Heart left ventricle (tissue), 16 donors: ENCODE data around the gene MACIR. TPM values are rescaled to one million over a fixed set of nuclear protein-coding genes. Genes with fewer than 3 reads are reported as not detected.

Experiments used
- ATAC-seq, 4 donors: fragments of 200-7000 bp; cut with Tn5 transposase; one replicate each; pipeline ENCODE4 v1.9.1; 2020 to 2022; ENCODE audit warnings: moderate library complexity in 4 of 4, mild to moderate bottlenecking in 3 of 4, moderate number of reproducible peaks in 1 of 4
- DNase-seq, 5 donors: peaks; one replicate each; pipeline ENCODE4 v3.0.0-alpha.2; 2020
- H3K27ac ChIP-seq, 12 donors: fragments of 200-600 bp; sonication (generic) in 4 of 12; one replicate each; pipeline versions ENCODE4 v1.5.0 to v1.8.0; 2016 to 2022; ENCODE audit warnings: mild to moderate bottlenecking in 2 of 12
- H3K27me3 ChIP-seq, 9 donors: fragments of 200-600 bp; sonication (generic) in 2 of 9; one replicate each; pipeline versions ENCODE4 v1.5.1 to v1.8.0; 2016 to 2022; ENCODE audit warnings: mild to moderate bottlenecking in 3 of 9
- H3K36me3 ChIP-seq, 9 donors: fragments of 200-600 bp; sonication (generic) in 2 of 9; one replicate each; pipeline versions ENCODE4 v1.5.0 to v1.8.0; 2018 to 2022; ENCODE audit warnings: mild to moderate bottlenecking in 2 of 9
- H3K4me1 ChIP-seq, 12 donors: fragments of 200-600 bp; sonication (generic) in 4 of 12; one replicate each; pipeline versions ENCODE4 v1.5.0 to v1.8.0; 2016 to 2022; ENCODE audit warnings: mild to moderate bottlenecking in 3 of 12
- H3K4me3 ChIP-seq, 12 donors: fragments of 200-600 bp; sonication (generic) in 4 of 12; one replicate each; pipeline versions ENCODE4 v1.5.0 to v1.8.0; 2017 to 2022; ENCODE audit warnings: mild to moderate bottlenecking in 9 of 12, moderate library complexity in 4 of 12
- H3K9me3 ChIP-seq, 12 donors: fragments of 200-600 bp; sonication (generic) in 4 of 12; one replicate each; pipeline versions ENCODE4 v1.5.0 to v1.8.0; 2016 to 2022; ENCODE audit warnings: mild to moderate bottlenecking in 1 of 12
- CTCF ChIP-seq, 12 donors: fragments of 200-600 bp; sonication (generic) in 4 of 12; IDR thresholded peaks; one replicate each; pipeline versions ENCODE4 v1.5.0 to v1.8.0; 2018 to 2022; ENCODE audit warnings: antibody characterized with exemption in 12 of 12, mild to moderate bottlenecking in 5 of 12
- POLR2A ChIP-seq, 2 donors: fragments of 450-650 bp; IDR thresholded peaks; one replicate each; pipeline ENCODE4 v1.6.1; 2017; ENCODE audit warnings: antibody characterized with exemption in 2 of 2, mild to moderate bottlenecking in 2 of 2, moderate library complexity in 2 of 2
- WGBS, 4 donors: extraction: QIAGEN DNeasy Blood & Tissue Kit in 2 of 4; methylation state at CpG; one replicate each; pipeline versions ENCODE4 v1.1.5 to v1.1.7; 2013 to 2018; 5-methylcytosine and 5-hydroxymethylcytosine counted together
- intact Hi-C, 10 donors: fragments of 100-400 bp; cut with DNase I; formaldehyde crosslinking; loops; one replicate each; pipeline versions ENCODE4 v1.11.1 to v1.14.2; 2022
- polyA plus RNA-seq, 2 donors: library from polyadenylated mRNA; stranded (reverse); fragments of 200-250 nt; gene quantifications; one replicate each; pipeline ENCODE4 v1.2.3, GENCODE V29; 2013
- total RNA-seq, 9 donors: library from RNA; depleted of rRNA in 2 of 9; stranded (reverse); fragments of >200 nt in 2 of 9; fragmentation: NEBNext Ultra II Directional in 3 of 9; extraction: Animal tissue kit (Norgen Biotek cat#: 25700) in 3 of 9; gene quantifications; one replicate each; pipeline versions ENCODE4 v1.1.0 to v1.2.4, GENCODE V29; 2016 to 2023
- donor health status: ischemic (EF 13 %, LVEDD 7.1; RV severe dilation, severe dysfunction).
- donor health status: healthy with polysubstance abuse.
- donor health status: DM: no; HTN: yes; CAD: no.
- donor health status: DM: no; HTN: no; CAD: no.
- donor health status: ischemic (EF 25% LVEDD 6.9; RV normal size, moderate dysfunction).
- donor health status: ischemic (EF 25% LVEDD 5.7; RV mildly dilated, moderate dysfunction).
- donor health status: healthy.
- donor health status: DM: yes; HTN: yes; CAD: no.
- donor health status: ischemic (EF 35%, LVEDD 5.7; RV mildly dilated, moderate dysfunction).
- donor health status: nonischemic (EF 11% LVEDD 7.7; RV severe dilation, severe dysfunction).
- donor health status: DM: yes; HTN: yes; CAD: no.
- donor health status: PGD.
- donor health status: ischemic (EF 29% LVEDD 5.4; RV normal size, mild dysfunction).
- donor health status: nonischemic (EF 23%, LVEDD 6.1; RV moderate dilation, normal function).

MACIR gene
- total and polyA plus RNA-seq, 11 donors: 2.7 to 6.0 (median 4.5) TPM

- H3K27ac ChIP-seq: no peak overlapping the region
- DNase-seq (no peak), ATAC-seq (no peak)
- TF ChIP-seq CTCF (IDR thresholded peaks at IDR 0.05): no peak
- no peak for TF ChIP-seq POLR2A (IDR thresholded peaks at IDR 0.05)
- H3K27me3 ChIP-seq: no peaks in the 10 kb centered on the region
- H3K4me1 ChIP-seq: peaks cover 0 to 27% (median 16%) of the 10 kb centered on the region in 12 donors
- H3K36me3 ChIP-seq: peaks cover 0 to 22% (median 10%) of the 10 kb centered on the region in 9 donors
- H3K9me3 ChIP-seq: no peaks in the 10 kb centered on the region
- peak overlapping the region in 1 of 12 donors; percentile 4 for H3K4me3 ChIP-seq
- intact Hi-C loops: no loop called here
- WGBS, 4 donors: 60 to 67% (median 61%) methylated on average over 2 of the region's 2 CpGs
Observed at GRCh38 chr5:103271570-103272289, 13.2 kb downstream of the MACIR start.

GRCh38 chr5:103272377-103272776, 13.8 kb downstream of the MACIR start:
- Histone ChIP-seq H3K27me3 (no peaks in the 10 kb centered on the region), H3K4me3 (no peak overlapping the region), H3K36me3 (peaks cover 0 to 20% (median 13%) of the 10 kb centered on the region in 9 donors), H3K9me3 (no peaks in the 10 kb centered on the region), H3K27ac (no peak overlapping the region), H3K4me1 (peaks cover 0 to 27% (median 16%) of the 10 kb centered on the region in 12 donors)
- ATAC-seq: no peak
- DNase-seq: no peak
- intact Hi-C loops: no loop called here
- 92 to 96% (median 94%) methylated on average over 2 of the region's 2 CpGs for WGBS, 4 donors
- TF ChIP-seq CTCF (IDR thresholded peaks at IDR 0.05): no peak
- no peak for TF ChIP-seq POLR2A (IDR thresholded peaks at IDR 0.05)

- intact Hi-C loops: no loop called here
- DNase-seq (no peak), ATAC-seq (no peak)
- Histone ChIP-seq H3K27me3 (no peaks in the 10 kb centered on the region), H3K4me3 (no peak overlapping the region), H3K4me1 (peaks cover 0 to 27% (median 16%) of the 10 kb centered on the region in 12 donors), H3K9me3 (no peaks in the 10 kb centered on the region), H3K36me3 (peaks cover 0 to 17% (median 12%) of the 10 kb centered on the region in 9 donors), H3K27ac (no peak overlapping the region)
- TF ChIP-seq CTCF (IDR thresholded peaks at IDR 0.05) (no peak), POLR2A (IDR thresholded peaks at IDR 0.05) (no peak)
- WGBS, 4 donors: 96 to 99% (median 98%) methylated on average over 3 of the region's 3 CpGs
Observed at GRCh38 chr5:103273952-103274351, 15.4 kb downstream of the MACIR start.

- Histone ChIP-seq H3K36me3 (peaks cover 0 to 17% (median 12%) of the 10 kb centered on the region in 9 donors), H3K27ac (no peak overlapping the region), H3K27me3 (no peaks in the 10 kb centered on the region), H3K9me3 (no peaks in the 10 kb centered on the region), H3K4me3 (no peak overlapping the region), H3K4me1 (peaks cover 0 to 16% (median 8%) of the 10 kb centered on the region in 12 donors)
- intact Hi-C loops: no loop called here
- DNase-seq: no peak
- no peak for ATAC-seq
- TF ChIP-seq POLR2A (IDR thresholded peaks at IDR 0.05) (no peak), CTCF (IDR thresholded peaks at IDR 0.05) (no peak)
- WGBS, 4 donors: 95 to 99% (median 96%) methylated on average over 12 of the region's 12 CpGs
Observed at GRCh38 chr5:103275851-103276250, 17.3 kb downstream of the MACIR start.
